ENCODE measurements around the gene EFNB2.

Gene EFNB2

DNA sequence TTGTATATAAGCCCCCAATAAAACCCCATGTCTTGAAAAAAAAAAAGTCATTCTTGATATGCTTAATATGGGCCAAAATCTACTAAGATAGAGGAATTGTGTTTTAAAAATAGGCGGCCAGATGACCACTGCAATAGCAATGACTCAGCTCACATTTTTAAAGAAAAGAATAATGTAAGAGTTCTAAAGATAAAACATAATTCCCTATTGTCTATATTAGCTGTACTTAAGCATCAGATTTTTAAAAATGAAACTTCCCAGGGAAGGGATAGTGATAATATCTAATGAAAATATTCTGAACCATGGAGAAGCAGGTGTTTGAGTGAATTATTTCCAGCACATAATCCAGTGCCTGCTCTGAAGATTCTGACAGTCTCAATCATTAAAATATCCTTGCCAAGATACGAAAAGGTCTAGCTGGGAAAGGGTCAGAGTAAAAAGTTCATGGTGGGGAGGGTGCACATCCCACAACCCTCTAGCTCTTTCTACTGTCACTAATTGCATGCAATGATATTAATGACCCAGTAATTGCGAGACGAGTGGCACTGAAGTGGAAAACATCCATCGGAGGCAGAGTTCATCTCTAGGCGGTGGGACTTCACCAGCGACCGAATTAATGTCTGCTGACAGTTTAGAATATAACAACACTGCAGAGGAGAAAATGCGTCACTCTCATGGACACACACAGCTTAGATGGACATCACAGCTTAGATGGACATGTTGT is 31.6 kb downstream of the EFNB2 start:
- no peak for DNase-seq (ENCODE audit: low read depth in 2 of 3, low spot score in 2 of 3)

GRCh38 chr13:106503272-106503671 is 32.2 kb downstream of the EFNB2 start:
- DNase-seq (ENCODE audit: low read depth in 2 of 3, low spot score in 2 of 3), result no peak

DNA sequence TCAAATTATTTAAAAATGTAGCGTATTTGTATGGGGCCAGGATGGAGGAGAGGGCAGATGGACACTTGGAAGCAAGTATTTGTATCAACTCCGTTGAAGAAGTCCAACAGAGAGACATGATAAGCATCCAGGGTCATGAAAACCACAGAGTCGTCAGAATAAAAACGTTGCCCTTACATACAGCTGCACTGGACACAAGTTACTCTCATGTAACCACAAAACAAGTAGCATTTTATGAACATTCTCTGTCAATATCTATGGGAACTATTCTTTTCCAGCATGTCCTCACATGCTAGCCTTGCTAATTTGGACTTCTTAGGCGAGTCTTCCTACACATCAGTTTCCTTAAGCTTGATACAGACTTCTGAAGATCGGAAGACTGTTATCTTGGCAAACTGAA is 35.0 kb downstream of the EFNB2 start:
- no peak for DNase-seq (ENCODE audit: low read depth in 2 of 3, low spot score in 2 of 3)

- no peak for DNase-seq (ENCODE audit: low read depth in 2 of 3, low spot score in 2 of 3)
Observed at GRCh38 chr13:106499896-106500295, 35.6 kb downstream of the EFNB2 start.

DNA sequence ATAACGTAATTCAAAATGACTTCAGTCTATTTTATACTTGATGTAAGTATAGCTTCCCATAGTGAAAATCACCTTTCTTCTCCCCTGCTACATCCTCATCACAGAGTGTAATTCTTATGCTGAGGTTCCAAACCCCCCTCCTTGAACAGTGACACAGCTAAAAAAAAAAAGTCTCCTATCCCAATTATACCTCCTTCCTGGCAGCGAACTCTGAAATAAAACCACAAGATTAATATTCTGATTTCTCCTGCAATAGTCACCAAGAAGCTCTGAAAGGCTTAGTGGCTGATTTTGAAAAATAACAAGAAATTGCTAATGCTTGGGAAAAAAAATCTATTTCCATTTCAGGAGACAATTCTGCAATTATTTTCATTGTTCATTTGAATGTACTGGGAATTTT is 36.3 kb downstream of the EFNB2 start:
- DNase-seq (ENCODE audit: low read depth in 2 of 3, low spot score in 2 of 3), result no peak

- no peak for DNase-seq (ENCODE audit: low read depth in 2 of 3, low spot score in 2 of 3)
Observed at GRCh38 chr13:106498571-106498970, 36.9 kb downstream of the EFNB2 start.

GRCh38 chr13:106498158-106498557 is 37.3 kb downstream of the EFNB2 start:
- DNase-seq (ENCODE audit: low read depth in 2 of 3, low spot score in 2 of 3), result no peak

DNA sequence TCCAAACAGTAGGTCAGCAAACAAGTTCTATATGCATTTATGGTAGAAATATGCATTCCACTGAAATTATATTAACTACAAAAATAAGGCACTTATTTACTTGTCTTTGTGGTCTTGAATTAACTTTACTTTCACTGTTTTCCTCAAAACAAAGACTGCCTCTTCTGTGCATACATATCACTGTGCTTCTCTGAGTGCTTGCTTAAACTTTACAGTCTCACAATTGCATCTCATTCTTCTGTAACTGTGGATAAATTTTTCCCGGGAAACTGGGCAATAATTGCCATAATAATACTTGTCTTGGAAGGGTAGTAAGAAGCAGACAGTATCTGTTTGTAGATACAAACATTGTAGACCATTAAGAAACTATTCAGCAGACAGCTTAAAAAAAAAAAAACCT is 38.4 kb downstream of the EFNB2 start:
- no peak for DNase-seq (ENCODE audit: low read depth in 2 of 3, low spot score in 2 of 3)

GRCh38 chr13:106496072-106496997 is 39.1 kb downstream of the EFNB2 start:
- no peak for DNase-seq (ENCODE audit: low read depth in 2 of 3, low spot score in 2 of 3)

- DNase-seq (ENCODE audit: low read depth in 2 of 3, low spot score in 2 of 3), result no peak
Observed at GRCh38 chr13:106494936-106495335, 40.5 kb downstream of the EFNB2 start.

- no peak for DNase-seq (ENCODE audit: low read depth in 2 of 3, low spot score in 2 of 3)
Observed at GRCh38 chr13:106494506-106494905, 41.0 kb downstream of the EFNB2 start.

GRCh38 chr13:106493533-106494220 is 41.8 kb downstream of the EFNB2 start:
- no peak for DNase-seq (ENCODE audit: low read depth in 2 of 3, low spot score in 2 of 3)

DNA sequence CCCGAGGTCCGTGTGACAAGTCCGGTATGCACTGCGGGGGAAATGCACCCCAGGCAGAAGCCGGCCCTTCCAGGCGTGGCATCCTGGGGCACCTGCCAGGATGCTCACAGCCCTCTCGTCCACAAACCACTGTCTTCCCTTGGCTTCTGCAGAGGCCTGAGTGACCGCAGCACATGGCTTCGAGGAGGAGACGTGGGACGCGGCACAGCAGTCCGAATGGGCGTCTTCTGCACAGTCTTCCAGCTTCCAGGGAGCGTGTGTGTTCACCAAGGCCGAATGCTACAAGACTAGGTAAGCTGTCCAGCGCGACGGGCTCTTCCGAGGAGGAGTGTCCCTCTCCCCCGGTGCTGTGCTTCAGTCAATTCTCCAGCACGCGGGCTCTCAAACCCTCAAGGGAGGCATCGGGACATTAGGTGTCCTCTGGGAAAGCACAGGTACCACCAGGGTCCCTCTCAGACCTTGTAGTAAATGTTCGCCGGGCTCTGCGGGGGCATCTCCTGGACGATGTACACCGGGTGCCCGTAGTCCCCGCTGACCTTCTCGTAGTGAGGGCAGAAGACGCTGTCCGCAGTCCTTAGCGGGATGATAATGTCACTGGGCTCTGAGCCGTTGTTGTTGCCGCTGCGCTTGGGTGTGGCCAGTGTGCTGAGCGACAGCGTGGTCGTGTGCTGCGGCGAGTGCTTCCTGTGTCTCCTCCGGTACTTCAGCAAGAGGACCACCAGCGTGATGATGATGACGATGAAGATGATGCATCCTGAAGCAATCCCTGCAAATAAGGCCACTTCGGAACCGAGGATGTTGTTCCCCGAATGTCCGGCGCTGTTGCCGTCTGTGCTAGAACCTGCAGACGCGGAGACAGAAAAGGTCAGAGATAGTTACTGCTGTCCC is 42.6 kb downstream of the EFNB2 start:
- no peak for DNase-seq (ENCODE audit: low read depth in 2 of 3, low spot score in 2 of 3)

DNA sequence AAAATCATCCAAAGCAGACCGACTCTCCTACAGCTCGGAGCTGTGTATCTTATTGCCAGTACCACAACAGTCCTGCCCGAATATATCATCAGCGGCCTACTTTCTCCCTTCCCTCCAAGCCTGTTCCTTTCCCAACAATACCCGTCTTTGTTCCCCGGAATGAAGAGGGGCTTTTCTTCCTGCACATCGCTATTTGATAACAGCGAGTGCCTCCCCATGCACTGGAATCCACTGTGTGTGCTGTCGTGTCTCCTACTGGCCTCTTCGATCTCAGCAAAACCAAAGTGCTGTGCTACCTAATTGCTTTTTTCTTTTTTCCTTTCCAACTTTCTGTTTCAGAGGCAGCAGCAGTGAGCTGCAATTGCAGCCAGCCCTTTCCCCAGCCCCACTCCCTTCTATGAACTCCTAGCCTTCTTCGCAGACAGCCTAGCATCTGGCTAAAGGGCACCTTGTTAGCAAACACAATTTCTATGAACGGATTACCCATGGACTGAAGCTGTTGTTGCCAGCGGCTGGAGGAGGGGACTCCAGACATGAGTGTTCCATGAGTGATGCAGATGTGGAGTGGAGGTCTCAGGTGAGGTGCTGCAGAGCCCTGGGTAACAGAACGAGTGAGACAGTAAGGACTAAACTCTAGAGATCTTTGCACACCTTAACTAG is 43.4 kb downstream of the EFNB2 start:
- no peak for DNase-seq (ENCODE audit: low read depth in 2 of 3, low spot score in 2 of 3)

- DNase-seq (ENCODE audit: low read depth in 2 of 3, low spot score in 2 of 3), result no peak
Observed at GRCh38 chr13:106491463-106491862, 44.0 kb downstream of the EFNB2 start.

GRCh38 chr13:106490569-106491321 is 44.7 kb downstream of the EFNB2 start:
- DNase-seq (ENCODE audit: low read depth in 2 of 3, low spot score in 2 of 3), result no peak

DNA sequence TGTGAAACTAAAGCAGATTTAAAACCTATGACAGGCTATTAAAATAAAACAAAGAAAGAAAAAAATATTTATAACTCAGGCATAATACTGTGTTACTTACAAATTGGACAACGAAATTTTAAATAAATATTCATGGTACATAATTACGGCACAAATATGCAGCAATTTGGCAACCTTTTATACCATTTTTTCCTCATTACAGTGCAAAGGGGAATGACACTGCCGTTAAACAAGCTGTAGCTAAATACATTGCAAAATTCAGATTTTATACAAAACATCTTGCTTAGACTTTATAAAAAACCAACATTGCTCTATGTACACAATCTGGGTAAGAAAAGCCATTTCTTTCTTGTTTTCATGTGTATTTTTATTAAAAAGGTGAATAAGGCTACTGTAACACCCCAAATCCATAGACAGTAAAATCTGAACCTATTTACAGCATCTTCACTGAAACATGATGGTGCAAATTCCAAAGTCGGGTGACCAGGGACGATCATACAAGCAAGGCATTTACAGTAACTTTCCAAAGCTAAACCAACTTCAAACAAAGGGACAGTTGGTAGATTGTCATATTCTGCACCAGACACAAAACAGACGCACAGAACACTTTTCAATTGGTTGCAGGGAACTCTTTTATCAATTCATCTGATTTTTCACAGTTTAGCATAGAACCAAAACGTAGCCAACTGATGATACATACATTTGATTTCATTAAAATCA is 45.5 kb downstream of the EFNB2 start:
- DNase-seq (ENCODE audit: low read depth in 2 of 3, low spot score in 2 of 3), result no peak

GRCh38 chr13:106488686-106489085 is 46.8 kb downstream of the EFNB2 start:
- no peak for DNase-seq (ENCODE audit: low read depth in 2 of 3, low spot score in 2 of 3)

GRCh38 chr13:106488076-106488475 is 47.4 kb downstream of the EFNB2 start:
- DNase-seq (ENCODE audit: low read depth in 2 of 3, low spot score in 2 of 3), result no peak

Measured in activated CD8-positive, alpha-beta memory T cell treated with anti-CD3 and anti-CD28 coated beads for 48 hours (primary cell).